Ishikawa (cell line): ENCODE measurements around the gene KCNE3.

Source experiments
- CEBPB ChIP-seq: IDR thresholded peaks from 2 replicates; pipeline ENCODE4 v1.6.1; 2012
- CREB1 ChIP-seq: IDR thresholded peaks from 2 replicates; pipeline ENCODE4 v1.6.1; 2012; ENCODE audit warnings: low read depth
- EGR1 ChIP-seq: IDR thresholded peaks from 2 replicates; pipeline ENCODE4 v1.6.1; 2012
- EP300 ChIP-seq: IDR thresholded peaks from 2 replicates; pipeline ENCODE4 v1.6.1; 2012; ENCODE audit warnings: borderline replicate concordance
- FOXM1 ChIP-seq: IDR thresholded peaks from 2 replicates; pipeline ENCODE4 v1.6.1; 2012; ENCODE audit warnings: low read depth, borderline replicate concordance
- NFIC ChIP-seq: IDR thresholded peaks from 2 replicates; pipeline ENCODE4 v1.6.1; 2012
- RAD21 ChIP-seq: IDR thresholded peaks from 2 replicates; pipeline ENCODE4 v1.6.1; 2012; ENCODE audit warnings: low read depth
- TAF1 ChIP-seq: IDR thresholded peaks from 2 replicates; pipeline ENCODE4 v1.6.1; 2012; ENCODE audit warnings: low read depth, mild to moderate bottlenecking
- TCF12 ChIP-seq: IDR thresholded peaks from 2 replicates; pipeline ENCODE4 v1.6.1; 2012; ENCODE audit warnings: low read depth
- TEAD4 ChIP-seq: IDR thresholded peaks from 2 replicates; pipeline ENCODE4 v1.6.1; 2012
- YY1 ChIP-seq: IDR thresholded peaks from 2 replicates; pipeline ENCODE4 v1.6.1; 2012; ENCODE audit warnings: low read depth
- ZBTB7A ChIP-seq: IDR thresholded peaks from 2 replicates; pipeline ENCODE4 v1.6.1; 2012; ENCODE audit warnings: low read depth
- TF ChIP-seq, protein P1 (sequence below): IDR thresholded peaks from 2 replicates; pipeline ENCODE4 v1.6.1; 2012; ENCODE audit warnings: low read depth, mild to moderate bottlenecking
- TF ChIP-seq, protein P2 (sequence below): IDR thresholded peaks from 2 replicates; pipeline ENCODE4 v1.6.1; 2012
- TF ChIP-seq, protein P3 (sequence below): IDR thresholded peaks from 2 replicates; pipeline ENCODE4 v1.6.1; 2012

Gene KCNE3

DNA sequence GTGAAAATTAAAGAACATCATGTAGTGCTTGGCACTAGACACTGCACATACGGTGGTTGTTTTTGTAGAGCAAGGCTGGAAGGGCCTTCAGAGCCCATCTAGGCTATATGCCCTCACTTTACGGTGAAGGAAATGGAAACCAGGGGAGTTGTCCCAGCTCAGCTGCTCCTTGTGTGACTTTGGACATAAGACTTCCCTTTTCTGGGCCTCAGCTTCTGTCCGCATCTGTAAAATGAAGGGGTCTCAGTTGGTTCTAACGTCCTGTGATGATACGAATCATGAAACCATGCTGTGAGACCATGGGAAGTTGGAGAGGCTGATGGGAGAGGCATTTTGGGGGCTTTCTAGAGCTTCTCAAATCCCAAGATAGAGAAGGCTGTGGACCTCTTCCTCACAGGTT lies 4.7 kb downstream of the KCNE3 start:
- TF ChIP-seq NFIC, result no peak
- no peak for TF ChIP-seq TEAD4
- TF ChIP-seq YY1, result no peak
- TF ChIP-seq, protein P1, sequence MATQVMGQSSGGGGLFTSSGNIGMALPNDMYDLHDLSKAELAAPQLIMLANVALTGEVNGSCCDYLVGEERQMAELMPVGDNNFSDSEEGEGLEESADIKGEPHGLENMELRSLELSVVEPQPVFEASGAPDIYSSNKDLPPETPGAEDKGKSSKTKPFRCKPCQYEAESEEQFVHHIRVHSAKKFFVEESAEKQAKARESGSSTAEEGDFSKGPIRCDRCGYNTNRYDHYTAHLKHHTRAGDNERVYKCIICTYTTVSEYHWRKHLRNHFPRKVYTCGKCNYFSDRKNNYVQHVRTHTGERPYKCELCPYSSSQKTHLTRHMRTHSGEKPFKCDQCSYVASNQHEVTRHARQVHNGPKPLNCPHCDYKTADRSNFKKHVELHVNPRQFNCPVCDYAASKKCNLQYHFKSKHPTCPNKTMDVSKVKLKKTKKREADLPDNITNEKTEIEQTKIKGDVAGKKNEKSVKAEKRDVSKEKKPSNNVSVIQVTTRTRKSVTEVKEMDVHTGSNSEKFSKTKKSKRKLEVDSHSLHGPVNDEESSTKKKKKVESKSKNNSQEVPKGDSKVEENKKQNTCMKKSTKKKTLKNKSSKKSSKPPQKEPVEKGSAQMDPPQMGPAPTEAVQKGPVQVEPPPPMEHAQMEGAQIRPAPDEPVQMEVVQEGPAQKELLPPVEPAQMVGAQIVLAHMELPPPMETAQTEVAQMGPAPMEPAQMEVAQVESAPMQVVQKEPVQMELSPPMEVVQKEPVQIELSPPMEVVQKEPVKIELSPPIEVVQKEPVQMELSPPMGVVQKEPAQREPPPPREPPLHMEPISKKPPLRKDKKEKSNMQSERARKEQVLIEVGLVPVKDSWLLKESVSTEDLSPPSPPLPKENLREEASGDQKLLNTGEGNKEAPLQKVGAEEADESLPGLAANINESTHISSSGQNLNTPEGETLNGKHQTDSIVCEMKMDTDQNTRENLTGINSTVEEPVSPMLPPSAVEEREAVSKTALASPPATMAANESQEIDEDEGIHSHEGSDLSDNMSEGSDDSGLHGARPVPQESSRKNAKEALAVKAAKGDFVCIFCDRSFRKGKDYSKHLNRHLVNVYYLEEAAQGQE, result no peak
- TF ChIP-seq, protein P2, sequence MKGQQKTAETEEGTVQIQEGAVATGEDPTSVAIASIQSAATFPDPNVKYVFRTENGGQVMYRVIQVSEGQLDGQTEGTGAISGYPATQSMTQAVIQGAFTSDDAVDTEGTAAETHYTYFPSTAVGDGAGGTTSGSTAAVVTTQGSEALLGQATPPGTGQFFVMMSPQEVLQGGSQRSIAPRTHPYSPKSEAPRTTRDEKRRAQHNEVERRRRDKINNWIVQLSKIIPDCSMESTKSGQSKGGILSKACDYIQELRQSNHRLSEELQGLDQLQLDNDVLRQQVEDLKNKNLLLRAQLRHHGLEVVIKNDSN, result no peak
- TF ChIP-seq RAD21, result no peak
- no peak for TF ChIP-seq CREB1
- no peak for TF ChIP-seq TCF12
- no peak for TF ChIP-seq EGR1
- no peak for TF ChIP-seq FOXM1
- no peak for TF ChIP-seq CEBPB
- TF ChIP-seq EP300, result no peak
- no peak for TF ChIP-seq ZBTB7A
- TF ChIP-seq, protein P3, sequence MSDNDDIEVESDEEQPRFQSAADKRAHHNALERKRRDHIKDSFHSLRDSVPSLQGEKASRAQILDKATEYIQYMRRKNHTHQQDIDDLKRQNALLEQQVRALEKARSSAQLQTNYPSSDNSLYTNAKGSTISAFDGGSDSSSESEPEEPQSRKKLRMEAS, result no peak
- no peak for TF ChIP-seq TAF1

DNA sequence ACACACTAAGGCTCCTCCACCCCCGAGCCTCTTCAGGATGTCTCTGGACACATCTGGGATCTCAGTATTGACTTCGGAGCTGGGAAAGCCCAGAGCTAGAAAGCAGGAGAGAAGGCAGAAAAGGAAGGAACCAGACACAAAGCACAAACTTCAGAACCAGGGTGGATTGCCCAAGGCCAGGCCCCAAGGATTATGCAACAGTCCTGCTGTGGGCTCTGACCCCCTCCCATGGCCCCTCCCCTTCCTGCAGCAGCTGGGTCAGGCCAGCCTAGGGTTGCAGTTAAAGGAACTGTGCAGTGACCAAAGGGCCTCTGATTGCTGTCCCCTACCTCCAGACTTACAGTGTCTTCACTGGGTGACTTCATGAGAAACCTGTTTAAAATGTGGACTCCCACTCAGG lies 5.3 kb downstream of the KCNE3 start:
- peak; percentile 77 for TF ChIP-seq CEBPB
- TF ChIP-seq TEAD4, result no peak
- no peak for TF ChIP-seq TAF1

DNA sequence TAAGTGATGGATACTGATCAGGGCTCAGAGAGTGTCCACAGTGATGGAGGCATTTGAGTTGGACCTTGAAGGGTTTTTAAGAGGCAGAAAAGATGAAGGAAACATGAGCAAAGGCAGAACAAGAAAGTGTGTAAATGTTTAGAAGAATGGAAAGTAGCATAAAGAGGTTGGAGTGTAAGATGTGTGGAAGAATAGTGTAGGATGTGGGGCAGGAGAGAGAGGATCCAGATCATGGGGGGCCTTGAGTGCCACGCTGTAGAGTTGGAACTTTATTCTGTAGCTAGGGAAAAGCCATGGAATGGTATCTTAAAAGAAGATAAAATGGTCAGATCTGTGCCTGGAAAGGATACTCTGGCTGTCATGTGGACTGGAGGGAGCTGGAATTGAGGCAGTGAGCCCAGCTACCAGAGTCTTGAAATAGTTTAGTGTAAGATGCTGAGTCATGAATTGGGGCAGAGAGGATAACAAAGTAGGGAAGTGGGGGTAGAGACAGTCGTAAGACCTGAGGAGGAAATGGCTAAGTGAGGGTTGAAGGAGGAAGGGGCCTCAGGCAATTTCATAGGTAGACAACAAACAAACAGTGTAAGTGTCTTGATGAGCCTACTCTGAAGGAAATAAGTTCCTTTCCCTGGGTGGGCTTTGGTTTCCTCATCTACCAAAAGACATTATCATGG lies 6.7 kb downstream of the KCNE3 start:
- TF ChIP-seq NFIC (no peak), FOXM1 (no peak), YY1 (no peak), EGR1 (no peak), RAD21 (no peak), EP300 (no peak)
- TF ChIP-seq, protein P1, result no peak

DNA sequence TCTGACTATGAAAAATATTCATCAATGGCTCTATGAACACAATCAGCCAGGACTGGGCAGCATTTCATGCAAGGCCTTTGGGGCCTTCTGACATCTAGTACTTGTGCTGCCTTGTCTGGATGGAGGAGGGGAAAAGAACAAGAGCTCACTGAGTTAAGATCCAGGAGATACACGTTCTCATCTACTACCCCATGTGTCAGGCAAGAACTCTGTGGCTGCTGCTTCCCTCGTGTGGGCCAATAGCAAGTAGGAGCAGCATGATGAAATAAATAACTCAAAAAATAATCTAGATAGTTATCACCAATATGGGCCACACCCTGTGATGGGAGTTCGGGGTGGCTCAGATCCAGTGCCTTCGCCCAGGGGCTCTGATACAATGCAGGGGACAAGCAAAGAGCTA lies 7.3 kb downstream of the KCNE3 start:
- TF ChIP-seq FOXM1, result no peak
- TF ChIP-seq, protein P2, result no peak
- no peak for TF ChIP-seq EGR1
- no peak for TF ChIP-seq CEBPB
- no peak for TF ChIP-seq NFIC
- TF ChIP-seq, protein P3, result no peak
- no peak for TF ChIP-seq TAF1
- no peak for TF ChIP-seq CREB1
- TF ChIP-seq TEAD4, result no peak
- TF ChIP-seq YY1, result no peak
- no peak for TF ChIP-seq ZBTB7A
- no peak for TF ChIP-seq EP300
- TF ChIP-seq RAD21, result no peak
- TF ChIP-seq TCF12, result no peak

DNA sequence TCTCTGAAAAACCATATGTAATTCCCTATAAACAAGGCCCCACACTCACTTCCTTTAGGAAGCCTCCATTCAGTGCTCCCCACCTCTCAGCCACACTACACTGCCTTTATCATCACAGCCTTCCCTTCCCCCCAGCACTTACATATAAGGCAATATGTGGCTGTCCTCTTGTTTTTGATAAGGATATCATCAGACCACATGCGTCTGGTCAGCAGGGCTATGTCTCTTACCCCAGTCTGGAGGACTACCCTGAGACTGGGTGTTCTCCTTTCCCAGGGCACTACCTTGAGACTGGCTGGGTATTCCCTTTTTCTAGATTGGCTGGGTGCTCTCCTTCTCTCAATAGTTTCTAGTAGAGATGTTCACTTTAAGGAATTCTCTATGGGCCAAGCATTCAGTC lies 7.8 kb downstream of the KCNE3 start:
- TF ChIP-seq CREB1, result no peak
- no peak for TF ChIP-seq RAD21
- TF ChIP-seq EP300, result no peak

DNA sequence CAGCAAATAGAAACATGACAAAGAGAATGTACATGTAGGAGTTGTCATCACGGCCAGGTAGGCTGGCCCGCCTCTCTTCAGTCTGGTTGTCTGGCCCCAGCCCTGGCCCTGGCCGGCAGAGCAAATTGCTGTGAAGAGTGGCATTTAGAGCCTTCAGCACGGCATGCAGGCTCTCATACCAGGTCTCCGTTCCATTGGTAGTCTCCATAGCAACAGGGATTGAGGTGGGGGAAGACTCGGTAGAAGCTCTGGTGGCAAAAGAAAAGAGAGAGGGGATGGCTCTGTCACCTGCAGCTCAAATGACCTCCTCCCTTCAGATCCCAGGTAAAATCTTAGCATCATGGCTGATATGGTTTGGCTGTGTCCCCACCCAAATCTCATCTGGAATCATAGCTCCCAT lies 10.0 kb downstream of the KCNE3 start:
- TF ChIP-seq TEAD4 (no peak), CEBPB (no peak), CREB1 (no peak), TCF12 (no peak), FOXM1 (no peak), RAD21 (no peak), ZBTB7A (no peak), YY1 (no peak), TAF1 (no peak)
- TF ChIP-seq, protein P2, result no peak
- TF ChIP-seq, protein P1, result no peak
